Measurements from ENCODE around the gene NCS1.

Gene NCS1

GRCh38 chr9:130181678-130182380 lies 9.6 kb downstream of the NCS1 start:
- no peak for TF ChIP-seq CTCF (IDR thresholded peaks at IDR 0.05; ENCODE audit: insufficient read depth, low read depth, low read length, missing control alignments)
- H3K4me3 ChIP-seq (ENCODE audit: low read length): no peak overlapping the region
- DNase-seq (ENCODE audit: low read depth): no peak

GRCh38 chr9:130182381-130182909 lies 10.2 kb downstream of the NCS1 start:
- H3K4me3 ChIP-seq (ENCODE audit: low read length): no peak overlapping the region
- no peak for DNase-seq (ENCODE audit: low read depth)
- TF ChIP-seq CTCF (IDR thresholded peaks at IDR 0.05; ENCODE audit: insufficient read depth, low read depth, low read length, missing control alignments): no peak

GRCh38 chr9:130183133-130183762 lies 11.0 kb downstream of the NCS1 start:
- no peak for DNase-seq (ENCODE audit: low read depth)
- no peak for TF ChIP-seq CTCF (IDR thresholded peaks at IDR 0.05; ENCODE audit: insufficient read depth, low read depth, low read length, missing control alignments)
- no peak overlapping the region for H3K4me3 ChIP-seq (ENCODE audit: low read length)

GRCh38 chr9:130185017-130185416 lies 12.8 kb downstream of the NCS1 start:
- no peak for TF ChIP-seq CTCF (IDR thresholded peaks at IDR 0.05; ENCODE audit: insufficient read depth, low read depth, low read length, missing control alignments)
- H3K4me3 ChIP-seq (ENCODE audit: low read length): no peak overlapping the region
- no peak for DNase-seq (ENCODE audit: low read depth)

- no peak for TF ChIP-seq CTCF (IDR thresholded peaks at IDR 0.05; ENCODE audit: insufficient read depth, low read depth, low read length, missing control alignments)
- no peak for DNase-seq (ENCODE audit: low read depth)
- no peak overlapping the region for H3K4me3 ChIP-seq (ENCODE audit: low read length)
These were observed 13.4 kb downstream of the NCS1 start for GRCh38 chr9:130185490-130186031.

GRCh38 chr9:130186051-130186450 lies 13.8 kb downstream of the NCS1 start:
- no peak for DNase-seq (ENCODE audit: low read depth)
- H3K4me3 ChIP-seq (ENCODE audit: low read length): no peak overlapping the region
- no peak for TF ChIP-seq CTCF (IDR thresholded peaks at IDR 0.05; ENCODE audit: insufficient read depth, low read depth, low read length, missing control alignments)

Data from epithelial cell of esophagus (primary cell).